Middle frontal gyrus (tissue), 1 donor: Measurements from ENCODE around the gene CTXN3.
"Not testable (repeated sequence)": the region's sequence is repeated elsewhere in the genome, so short reads cannot be mapped to it uniquely, and the experiment has no call there.

Experiments
- DNase-seq: peaks from one replicate; pipeline ENCODE4 v3.0.0-alpha.2; 2015; ENCODE audit warnings: low spot score; ENCODE audit errors: extremely low spot score

The CTXN3 gene

DNA sequence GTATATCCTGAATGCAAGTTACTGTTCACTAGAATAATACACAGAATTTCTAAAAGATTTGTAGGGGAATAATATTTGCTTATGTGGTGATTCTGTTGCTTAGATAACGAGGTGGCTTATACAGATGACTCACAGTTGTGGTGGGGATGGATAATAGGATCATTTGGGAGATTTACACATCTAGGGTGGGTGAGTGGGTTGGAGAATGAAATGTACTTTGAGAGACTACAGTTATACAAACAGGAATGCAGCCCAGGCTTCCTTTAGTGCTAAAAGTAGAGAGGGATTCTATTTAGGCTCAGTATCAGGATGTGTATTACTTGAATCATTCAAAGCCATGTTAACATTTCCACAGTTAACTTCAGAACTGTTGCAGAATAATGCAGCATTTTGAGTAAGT is 1.8 kb downstream of the CTXN3 start:
- DNase-seq, result no peak

DNA sequence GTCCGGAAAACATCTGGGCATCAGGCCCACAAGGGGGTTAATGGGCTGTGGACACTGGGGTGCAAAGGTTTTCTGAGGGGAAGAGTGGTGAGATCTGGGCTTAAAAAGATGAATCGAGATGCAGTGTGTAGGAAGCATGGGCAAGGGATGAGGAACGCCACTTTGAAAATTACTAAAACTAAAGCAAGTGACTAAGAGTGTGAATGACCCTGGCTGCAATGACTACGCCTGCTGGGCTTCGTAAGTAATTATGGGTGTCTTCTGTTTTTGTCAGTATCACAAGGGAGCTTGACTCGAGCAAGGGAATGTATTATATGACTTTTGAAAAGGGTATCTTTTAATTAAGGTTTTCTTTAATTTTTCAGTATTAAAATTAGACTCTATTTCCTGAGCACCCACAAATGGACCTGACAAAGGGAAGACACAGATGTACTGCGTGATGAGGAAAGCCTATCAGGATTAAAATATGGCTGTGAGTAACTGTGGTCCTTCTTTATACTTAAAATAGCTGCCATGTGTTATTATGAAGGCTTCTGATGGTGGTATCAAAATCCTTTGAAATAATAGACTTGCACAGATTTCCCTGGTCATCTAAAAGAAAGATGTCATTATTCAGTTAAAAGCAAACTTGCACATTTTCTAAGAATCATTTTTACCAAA is 4.2 kb downstream of the CTXN3 start:
- DNase-seq, result no peak

DNA sequence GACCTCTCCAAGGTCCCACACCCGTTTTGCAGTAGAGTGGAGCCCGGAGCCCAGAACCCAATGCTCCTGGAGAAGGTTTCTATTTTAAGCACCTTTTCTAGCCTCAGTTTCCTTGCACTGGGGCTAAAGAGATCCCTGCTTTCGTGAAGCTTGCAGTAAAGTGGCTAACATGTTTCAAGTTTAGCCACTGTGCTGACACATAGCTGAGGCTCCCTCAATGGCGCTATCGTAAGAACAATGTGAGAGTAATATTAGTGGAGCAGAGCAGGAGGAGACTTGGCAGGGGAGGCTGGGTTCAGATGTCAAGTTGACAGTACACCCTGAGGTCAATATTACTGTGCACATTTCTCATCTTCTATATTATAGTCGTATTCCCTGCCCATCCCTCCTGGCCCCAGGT is 7.9 kb downstream of the CTXN3 start:
- no peak for DNase-seq

DNA sequence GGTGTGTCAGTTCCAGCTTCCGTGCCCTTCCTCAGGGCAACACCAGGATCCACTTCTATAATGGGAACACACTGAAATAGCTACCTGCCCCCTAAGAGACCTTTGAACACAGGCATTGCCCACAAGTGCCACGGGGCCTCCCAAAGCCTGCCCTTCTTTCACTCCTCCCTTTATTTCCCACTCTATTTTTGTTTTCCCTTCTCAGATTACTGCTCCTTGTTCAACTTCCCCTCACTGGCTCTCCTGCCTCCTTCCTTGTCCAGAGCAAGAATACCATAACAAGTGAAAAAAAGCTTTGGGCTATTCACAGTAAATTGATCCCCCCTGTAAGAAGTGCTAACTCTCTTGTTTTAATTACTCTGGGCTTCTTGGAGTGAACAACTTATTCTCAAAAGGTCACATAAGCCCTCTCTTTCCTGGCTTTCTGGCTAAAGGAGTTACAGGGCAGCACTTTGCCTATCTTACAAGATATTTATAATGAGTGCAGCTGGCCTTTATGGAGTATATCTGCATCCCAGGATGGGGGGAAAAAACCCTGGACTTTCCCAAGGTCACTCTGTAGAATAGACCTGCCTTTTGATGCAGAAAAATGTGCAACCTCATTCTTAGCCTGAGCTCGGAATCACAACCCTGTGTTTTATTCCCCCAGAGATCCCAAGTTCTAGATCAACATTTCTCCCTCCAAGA is 11.3 kb downstream of the CTXN3 start:
- no peak for DNase-seq

DNA sequence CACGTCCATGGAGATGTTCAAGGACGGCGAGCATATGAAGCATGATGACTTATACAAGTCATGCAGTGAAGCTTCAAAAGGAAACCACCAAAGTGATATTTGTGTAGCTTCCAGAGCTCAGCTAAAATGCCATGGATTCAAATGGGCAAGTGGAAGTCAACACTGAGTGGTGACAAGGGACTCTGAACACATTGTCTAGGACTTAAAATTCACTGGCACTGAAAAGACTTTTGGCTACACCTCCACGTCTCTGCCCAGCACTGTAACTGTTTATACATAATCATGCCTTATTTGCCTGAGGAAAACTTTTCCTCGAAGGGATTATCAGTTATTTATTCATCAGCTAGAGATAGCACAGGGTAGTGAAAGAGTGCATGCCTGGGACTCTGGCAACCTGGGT is 15.2 kb downstream of the CTXN3 start:
- DNase-seq, result no peak

DNA sequence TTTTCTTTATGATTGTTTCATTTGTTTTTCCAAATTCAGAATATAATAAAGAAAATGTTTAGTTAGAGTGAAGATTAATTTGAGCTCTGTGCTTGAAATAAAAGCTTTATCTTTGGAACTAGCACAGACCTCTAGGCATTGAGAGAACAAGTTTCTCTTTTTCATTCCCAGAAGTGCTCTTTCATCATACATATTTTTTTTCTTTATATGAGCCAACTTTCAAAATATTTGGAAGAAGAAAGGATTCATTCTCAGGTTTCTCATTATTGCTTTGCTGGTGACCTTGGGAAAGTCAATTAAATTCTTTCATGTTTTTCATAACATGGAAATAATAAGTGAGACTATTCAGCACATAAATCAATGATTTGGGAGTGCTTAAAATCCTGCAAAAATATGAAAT is 16.8 kb downstream of the CTXN3 start:
- DNase-seq, result no peak

DNA sequence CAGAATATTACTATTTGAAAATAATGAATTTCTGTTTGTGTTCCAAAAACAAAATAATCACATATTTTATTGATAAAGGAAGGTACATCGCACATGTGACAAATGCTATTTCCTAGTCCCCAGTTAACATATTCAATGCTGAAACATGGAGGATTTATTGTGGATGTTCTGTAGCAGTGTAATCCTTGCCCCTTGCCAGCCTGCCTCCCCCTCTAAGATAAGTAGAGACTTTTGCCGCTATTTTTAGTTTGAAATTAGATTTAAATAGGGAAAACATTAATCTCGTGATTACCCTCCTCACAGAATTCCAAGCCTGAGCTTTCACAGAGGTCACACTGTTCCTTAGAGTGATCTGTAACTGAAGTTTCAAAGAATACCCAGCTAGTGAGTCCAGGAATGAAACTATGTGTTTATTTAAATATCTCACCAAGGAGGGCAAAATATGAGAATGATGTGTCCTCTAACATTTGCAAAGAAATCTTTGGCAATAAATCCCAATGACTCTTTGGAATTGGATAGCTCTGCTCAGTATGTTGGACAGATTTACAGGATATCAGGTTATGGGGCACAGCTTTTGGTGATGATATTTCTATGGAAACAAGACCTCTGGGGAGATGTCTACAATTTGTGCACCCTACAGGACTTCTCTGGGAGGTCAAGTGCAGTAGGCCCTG is 17.3 kb downstream of the CTXN3 start:
- no peak for DNase-seq

DNA sequence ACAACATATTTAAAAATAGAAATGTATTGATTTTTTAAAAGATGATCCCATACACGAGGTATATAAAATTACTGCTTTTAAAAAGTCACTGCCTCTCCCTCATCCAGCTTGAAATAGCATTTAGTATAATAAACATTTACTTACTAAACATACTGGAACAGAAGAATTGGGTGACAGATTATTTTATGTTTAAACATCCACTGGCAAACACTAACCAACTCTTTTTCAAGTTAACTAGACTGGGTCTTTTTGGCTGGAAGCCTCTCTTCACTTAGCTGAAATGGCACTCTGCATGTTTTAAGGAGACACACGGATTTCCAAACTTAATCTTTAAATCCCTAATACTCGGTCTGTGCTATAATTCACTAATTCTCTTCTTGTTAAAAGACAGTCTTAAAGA is 19.0 kb downstream of the CTXN3 start:
- DNase-seq, result no peak

DNA sequence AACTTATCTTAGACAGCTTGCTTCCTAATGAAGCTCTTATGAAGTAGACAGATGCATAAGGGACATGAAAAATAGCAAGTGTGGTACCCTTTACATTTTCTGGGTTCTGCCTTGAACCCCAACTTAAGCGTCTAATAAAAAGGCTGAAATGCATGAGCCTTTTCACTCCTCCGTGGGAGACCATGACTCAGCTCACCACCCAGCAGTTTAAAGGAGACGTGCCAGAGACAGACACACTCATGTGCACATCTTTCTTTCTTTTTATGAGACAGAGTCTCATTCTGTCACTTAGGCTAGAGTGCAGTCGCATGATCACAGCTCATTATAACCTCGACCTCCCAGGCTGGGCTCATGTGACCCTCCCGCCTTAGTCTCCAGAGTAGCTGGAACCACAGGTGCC is 22.3 kb downstream of the CTXN3 start:
- DNase-seq, result no peak

DNA sequence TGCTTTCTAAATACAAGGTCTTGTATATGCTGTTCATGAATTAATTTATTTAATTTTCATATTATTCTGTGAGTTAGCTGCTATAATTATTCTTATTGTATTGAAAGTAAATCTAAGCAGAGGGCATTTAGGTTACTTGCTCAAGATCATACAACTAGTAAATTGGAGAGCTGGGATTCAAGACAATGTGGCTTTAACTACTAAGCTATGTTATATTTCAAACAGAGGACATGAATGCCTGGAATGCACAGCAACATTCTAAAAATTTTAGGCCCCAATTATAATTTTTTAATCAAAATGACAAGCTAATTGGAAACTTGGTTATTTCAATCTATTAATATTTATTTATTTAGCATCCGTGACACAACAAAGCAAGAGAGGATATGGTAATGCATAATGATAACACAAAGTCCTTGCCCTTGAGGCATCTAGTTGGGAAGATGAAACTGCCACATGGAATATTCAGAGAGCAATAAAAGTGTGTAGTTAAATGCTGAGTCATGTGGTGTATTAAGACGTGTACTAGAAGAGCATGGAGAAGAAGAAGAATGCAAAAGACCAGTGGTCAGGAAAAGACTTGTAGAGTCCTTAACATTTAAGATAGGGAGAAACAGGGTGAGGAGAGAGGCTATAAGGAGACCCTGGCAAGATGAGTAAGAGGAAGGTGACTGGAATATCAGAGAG is 24.4 kb downstream of the CTXN3 start:
- no peak for DNase-seq

DNA sequence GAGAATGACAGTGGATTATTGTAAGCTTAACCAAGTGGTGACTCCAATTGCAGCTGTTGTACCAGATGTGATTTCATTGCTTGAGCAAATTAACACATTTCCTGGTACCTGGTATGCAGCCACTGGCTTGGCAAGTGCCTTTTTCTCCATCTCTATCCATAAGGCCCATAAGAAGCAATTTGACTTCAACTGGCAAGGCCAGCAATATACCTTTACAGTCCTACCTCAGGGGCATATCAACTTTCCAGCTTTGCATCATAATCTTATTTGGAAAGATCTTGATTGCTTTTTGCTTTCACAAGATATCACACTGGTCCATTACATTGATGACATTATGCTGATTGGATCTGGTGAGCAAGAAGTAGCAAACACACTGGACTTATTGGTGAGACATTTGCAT is 28.1 kb downstream of the CTXN3 start:
- not testable (repeated sequence) for DNase-seq

DNA sequence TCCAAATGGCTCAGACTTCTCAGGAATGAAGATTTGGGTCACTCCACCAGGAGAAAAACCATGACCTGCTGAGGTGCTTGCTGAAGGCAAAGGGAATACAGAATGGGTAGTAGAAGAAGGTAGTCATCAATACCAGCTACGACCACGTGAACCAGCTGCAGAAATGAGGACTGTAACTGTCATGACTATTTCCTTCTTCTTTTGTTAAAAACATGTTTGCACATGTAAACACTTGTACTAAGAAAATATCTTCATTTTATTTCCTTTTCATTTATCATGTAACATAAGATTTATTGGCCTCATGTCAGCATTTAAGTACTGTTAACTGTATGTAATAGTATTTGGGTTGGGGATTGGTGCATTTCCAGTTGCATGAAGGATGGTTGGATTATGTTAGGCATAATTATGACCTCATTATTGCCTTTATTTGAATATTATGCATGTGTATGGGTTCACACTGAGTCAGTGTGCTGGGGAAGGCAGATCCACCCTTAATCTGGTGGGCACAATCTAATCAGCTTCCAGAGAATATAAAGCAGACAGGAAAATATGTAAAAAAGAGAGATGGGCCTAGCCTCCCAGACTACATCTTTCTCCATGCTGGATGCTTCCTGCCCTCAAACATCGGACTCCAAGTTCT is 30.9 kb downstream of the CTXN3 start:
- not testable (repeated sequence) for DNase-seq

DNA sequence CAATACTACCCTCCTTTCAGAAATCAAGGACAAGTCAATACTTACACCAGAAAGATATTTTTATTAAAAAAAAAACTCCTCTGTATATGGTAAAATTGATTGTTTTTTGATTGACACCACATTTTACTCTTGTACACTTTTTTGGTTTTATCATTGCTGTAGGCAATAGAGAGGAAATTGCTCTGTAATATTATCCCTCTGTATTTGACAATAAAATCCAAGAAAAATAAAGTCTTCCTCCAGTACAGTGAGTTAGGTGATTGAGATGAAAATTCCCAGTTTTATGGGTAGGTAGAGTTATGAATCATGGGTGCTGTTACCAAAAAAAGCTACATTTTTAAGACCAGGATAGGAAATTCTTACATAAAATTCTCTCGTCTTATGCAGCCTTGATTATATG is 31.7 kb downstream of the CTXN3 start:
- no peak for DNase-seq

DNA sequence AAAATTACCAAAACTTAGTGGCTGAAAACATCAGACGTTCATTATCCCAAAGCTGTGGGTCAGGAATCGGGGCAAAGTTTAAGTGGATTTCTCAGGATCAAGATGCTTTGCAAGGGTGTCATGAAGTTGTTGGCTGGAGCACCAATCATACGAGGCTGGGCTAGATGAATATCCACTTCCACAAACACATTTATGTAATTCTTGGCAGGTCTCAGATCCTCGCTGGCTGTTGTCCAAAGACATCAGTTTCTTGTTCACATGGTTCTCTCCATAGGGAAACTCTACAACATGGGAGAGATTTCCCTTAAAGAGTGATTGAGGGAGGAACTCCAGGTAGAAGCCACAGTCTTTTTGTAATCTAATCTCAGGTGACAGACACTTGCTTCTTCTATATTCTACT is 34.1 kb downstream of the CTXN3 start:
- no peak for DNase-seq

DNA sequence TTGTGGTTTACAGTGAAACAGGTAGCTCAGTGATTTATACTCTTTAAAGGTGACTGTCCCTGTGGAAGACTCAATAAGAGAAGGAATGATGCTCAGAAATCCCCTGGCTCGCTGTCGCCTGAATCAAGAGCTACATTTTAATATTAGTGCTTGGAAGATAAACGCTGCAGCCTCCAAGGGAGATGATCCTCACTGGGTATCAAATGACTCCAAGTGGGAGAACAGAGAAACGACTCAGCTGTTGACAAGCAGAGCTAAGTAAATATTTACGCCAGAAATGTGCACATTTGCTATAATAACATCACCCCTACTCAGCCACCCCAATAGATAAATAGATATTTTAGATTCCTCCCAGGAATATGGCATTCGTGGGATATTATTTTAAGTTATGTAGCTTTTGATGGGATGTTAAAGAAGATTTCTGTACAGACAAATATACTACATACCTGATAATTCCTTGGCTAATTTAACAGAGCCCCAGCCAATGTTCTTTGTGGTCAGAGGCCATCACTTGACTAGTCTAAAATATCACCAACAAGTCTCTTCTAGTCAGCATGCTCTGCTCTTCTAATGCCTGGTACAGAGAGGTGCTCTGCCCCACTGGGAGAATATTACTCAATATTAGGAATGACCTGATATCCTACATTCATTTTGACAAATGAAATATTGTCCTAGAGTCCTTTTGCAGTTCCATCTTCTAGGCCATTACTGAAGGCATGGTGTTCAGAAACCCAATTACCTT is 36.0 kb downstream of the CTXN3 start:
- no peak for DNase-seq

DNA sequence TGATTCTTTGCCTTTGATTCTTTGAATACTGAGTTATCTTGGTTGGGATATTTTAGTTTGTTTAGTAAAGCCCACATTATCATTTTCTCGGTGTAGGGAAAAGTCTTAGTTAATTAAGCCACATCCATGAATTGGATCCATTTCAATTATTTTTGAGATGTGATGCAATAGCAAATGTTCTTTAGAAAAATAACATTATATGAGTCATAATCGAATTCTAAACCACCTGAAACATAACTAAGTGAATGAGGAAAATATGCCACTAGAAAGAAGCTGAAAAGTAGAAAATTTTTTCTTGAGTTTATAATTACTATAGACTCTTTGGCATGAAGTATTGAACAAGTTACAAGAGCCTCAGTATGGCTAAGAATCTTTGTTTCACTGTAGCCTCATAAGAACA is 36.8 kb downstream of the CTXN3 start:
- DNase-seq, result no peak

DNA sequence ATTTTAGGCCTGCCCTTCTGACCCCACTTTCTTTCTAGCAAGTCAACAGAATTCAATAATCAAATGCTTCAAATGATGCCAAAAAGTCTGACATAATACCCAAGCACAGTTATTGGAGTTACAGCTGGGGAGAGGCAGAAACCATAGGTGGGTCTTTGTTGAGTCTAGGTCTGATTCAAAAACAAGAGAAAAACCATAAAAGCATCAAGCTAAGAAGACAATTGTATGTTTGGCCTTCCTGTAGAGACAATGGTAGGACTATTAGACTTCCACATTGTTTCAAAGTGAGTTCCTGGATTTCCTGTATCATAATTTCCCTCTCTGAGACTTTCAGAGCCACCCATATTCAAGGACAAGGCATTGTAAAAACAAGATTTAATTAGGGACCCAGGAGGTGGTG is 37.5 kb downstream of the CTXN3 start:
- DNase-seq, result no peak

DNA sequence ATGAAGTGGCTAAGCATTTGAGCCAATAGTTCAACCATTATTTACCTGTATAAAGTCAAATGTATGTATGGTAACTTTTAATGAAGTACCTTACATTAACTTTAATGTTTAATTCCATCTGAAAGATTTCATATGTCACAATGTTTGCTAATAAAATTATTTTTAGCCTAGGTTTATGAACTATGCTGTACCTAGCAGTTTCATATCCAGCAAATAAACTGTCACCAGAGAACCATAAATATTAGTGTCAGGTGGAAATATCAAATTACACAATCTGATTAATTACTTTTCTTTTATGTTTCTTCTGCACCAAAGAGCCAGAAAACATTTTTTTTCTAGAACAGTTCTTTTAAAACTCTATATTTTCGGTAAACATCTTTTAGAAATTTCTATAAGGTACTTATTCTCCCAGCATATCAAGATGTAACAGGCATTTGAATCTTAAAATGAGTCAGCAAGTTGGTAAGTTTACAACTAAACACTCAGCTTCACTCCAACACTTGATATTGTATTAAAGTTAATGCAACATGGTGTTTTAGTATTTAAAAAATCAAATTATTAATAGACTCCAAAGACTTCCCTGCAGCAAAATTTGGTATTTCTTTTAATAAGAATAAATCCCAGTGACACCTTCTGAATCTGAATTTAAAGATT is 45.8 kb downstream of the CTXN3 start:
- DNase-seq, result no peak

DNA sequence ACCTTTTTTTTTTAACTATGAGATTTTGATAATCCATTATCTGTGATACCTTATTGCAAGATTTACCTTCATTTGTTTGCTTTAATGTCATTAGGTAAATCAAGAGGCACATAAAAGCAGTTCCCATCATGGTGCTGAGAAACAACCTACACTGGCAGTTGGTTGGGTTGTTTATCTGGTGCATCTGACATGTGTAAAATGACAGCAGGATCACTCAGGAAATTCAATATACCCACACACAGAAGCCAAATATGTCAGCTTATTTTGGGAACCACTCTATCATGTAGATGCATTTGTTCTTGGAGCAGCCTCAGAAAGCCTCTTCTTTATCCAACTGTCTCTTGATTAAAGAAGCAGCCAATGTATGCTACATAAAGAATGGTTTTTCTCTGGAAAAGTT is 46.5 kb downstream of the CTXN3 start:
- DNase-seq, result no peak

DNA sequence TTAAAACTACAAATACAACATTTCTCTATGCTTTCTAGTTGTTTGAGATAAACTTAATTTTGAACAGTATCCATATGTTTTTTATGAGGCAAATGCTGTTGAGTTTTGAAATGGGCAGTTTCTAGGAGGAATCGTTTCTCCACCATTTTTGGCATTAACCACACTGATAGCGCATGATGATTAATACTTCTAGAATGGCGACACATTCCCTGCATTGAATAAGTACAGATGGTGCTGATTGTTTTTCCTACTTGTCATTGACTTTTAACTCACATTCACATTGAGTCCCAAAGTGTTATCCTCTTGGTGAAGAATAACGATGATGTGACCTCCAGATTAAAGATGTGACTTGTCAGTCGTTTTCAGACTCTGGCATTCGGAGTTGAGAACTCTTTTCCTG is 47.8 kb downstream of the CTXN3 start:
- no peak for DNase-seq
